ENCODE results near the gene ATP6V0A4.
"Not testable (repeated sequence)": the region's sequence is repeated elsewhere in the genome, so short reads cannot be mapped to it uniquely, and the experiment has no call there.

ATP6V0A4 gene

GRCh38 chr7:138802706-138803105 lies 4.7 kb upstream of the ATP6V0A4 start:
- H3K27ac ChIP-seq: no peak overlapping the region
- TF ChIP-seq CTCF (conservative IDR thresholded peaks at IDR 0.05): no peak

- no peak for TF ChIP-seq CTCF (conservative IDR thresholded peaks at IDR 0.05)
- no peak overlapping the region for H3K27ac ChIP-seq
Measured at GRCh38 chr7:138801256-138801655, 3.3 kb upstream of the ATP6V0A4 start.

- no peak for TF ChIP-seq CTCF (conservative IDR thresholded peaks at IDR 0.05)
- no peak overlapping the region for H3K27ac ChIP-seq
Measured at GRCh38 chr7:138799336-138800000, 1.5 kb upstream of the ATP6V0A4 start.

GRCh38 chr7:138798836-138799235 lies 840 bp upstream of the ATP6V0A4 start:
- TF ChIP-seq CTCF (conservative IDR thresholded peaks at IDR 0.05): no peak
- no peak overlapping the region for H3K27ac ChIP-seq

GRCh38 chr7:138797046-138797445 lies 950 bp downstream of the ATP6V0A4 start:
- not testable (repeated sequence) for H3K27ac ChIP-seq

- no peak overlapping the region for H3K27ac ChIP-seq
- TF ChIP-seq CTCF (conservative IDR thresholded peaks at IDR 0.05): no peak
Measured at GRCh38 chr7:138796038-138796615, 1.9 kb downstream of the ATP6V0A4 start.

GRCh38 chr7:138785587-138786437 lies 12.2 kb downstream of the ATP6V0A4 start:
- H3K27ac ChIP-seq: no peak overlapping the region
- no peak for TF ChIP-seq CTCF (conservative IDR thresholded peaks at IDR 0.05)
